Uterus (tissue), 2 donors: Measurements from ENCODE around the gene GALNT1.

Experiments
- CTCF ChIP-seq, 4 experiments: fragments of 200-600 bp in 2 of 4; fragments of 450-650 bp in 2 of 4; sonication (generic) in 2 of 4; IDR thresholded peaks; one replicate each; pipeline ENCODE4 v1.5.1; 2016 to 2019; ENCODE audit warnings: antibody characterized with exemption in 4 of 4, mild to moderate bottlenecking in 2 of 4, moderate library complexity in 1 of 4
- POLR2A ChIP-seq, 2 donors: fragments of 450-650 bp; IDR thresholded peaks; one replicate each; pipeline ENCODE4 v1.6.1; 2016; ENCODE audit warnings: antibody characterized with exemption in 2 of 2, mild to moderate bottlenecking in 1 of 2, moderate library complexity in 1 of 2

DNA sequence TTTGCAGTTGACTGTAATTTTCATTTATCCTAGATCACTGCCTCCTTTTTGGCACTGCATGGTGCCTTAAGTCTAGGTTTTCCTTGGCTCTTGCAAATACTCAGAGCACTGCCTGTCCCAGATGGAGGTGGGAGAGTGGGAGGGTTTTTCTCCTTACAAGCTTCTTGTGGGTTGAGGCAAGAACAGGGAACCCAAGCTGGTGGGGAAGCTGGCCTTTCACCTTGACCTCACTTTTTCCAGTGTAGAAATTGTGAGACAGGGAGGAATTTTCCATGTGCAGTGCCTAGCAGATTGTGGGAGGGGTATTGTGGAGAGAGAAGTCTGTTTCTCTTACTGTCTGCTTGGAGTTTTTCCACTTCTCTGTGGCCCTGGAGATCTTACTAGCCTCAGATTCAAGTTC, 21.5 kb downstream of the GALNT1 start:
- TF ChIP-seq CTCF (IDR thresholded peaks at IDR 0.05) (no peak), POLR2A (IDR thresholded peaks at IDR 0.05) (no peak)
